Natural killer cell (primary cell): ENCODE results near the gene PPP1R13B. TPM values are rescaled to one million over a fixed set of nuclear protein-coding genes. Genes with fewer than 3 reads are reported as not detected.

Experiments used
- ATAC-seq, 3 donors: fragments of 150-1000 bp in 2 of 3; fragments of 200-7000 bp in 1 of 3; cut with Tn5 transposase; 1 replicate in 1 of 3; 2 replicates in 2 of 3; pipeline ENCODE4 v1.10.0; 2021; ENCODE audit warnings: mild to moderate bottlenecking in 2 of 3, moderate library complexity in 2 of 3
- DNase-seq, 2 donors: peaks; one replicate each; pipeline versions ENCODE4 v3.0.0 to v3.0.0-alpha.2; 2013 to 2021; ENCODE audit warnings: mixed read lengths in 1 of 2
- H3K27ac ChIP-seq: one replicate; pipeline ENCODE4 v1.5.1; 2013; ENCODE audit warnings: mild to moderate bottlenecking, low read length
- H3K27me3 ChIP-seq: one replicate; pipeline ENCODE4 v1.6.1; 2013; ENCODE audit warnings: low read length; ENCODE audit not compliant: control insufficient read depth, insufficient read depth
- H3K36me3 ChIP-seq: one replicate; pipeline ENCODE4 v1.6.1; 2013; ENCODE audit warnings: low read length; ENCODE audit not compliant: control insufficient read depth, insufficient read depth
- H3K4me1 ChIP-seq: one replicate; pipeline ENCODE4 v1.6.1; 2013; ENCODE audit warnings: low read length; ENCODE audit not compliant: control insufficient read depth, insufficient read depth
- H3K4me3 ChIP-seq: one replicate; pipeline ENCODE4 v1.5.1; 2013; ENCODE audit warnings: low read length
- H3K9me3 ChIP-seq: one replicate; pipeline ENCODE4 v1.6.1; 2013; ENCODE audit warnings: low read length; ENCODE audit not compliant: control insufficient read depth, insufficient read depth
- H3K27ac Mint-ChIP-seq, 2 donors: one replicate each; pipeline ENCODE4 v1.8.0; 2022; ENCODE audit warnings: mild to moderate bottlenecking in 2 of 2, mixed read lengths in 2 of 2, moderate library complexity in 1 of 2
- H3K27me3 Mint-ChIP-seq, 2 donors: one replicate each; pipeline ENCODE4 v1.8.0; 2022; ENCODE audit warnings: low read depth in 2 of 2, mixed read lengths in 2 of 2
- H3K36me3 Mint-ChIP-seq: one replicate; pipeline ENCODE4 v1.8.0; 2022; ENCODE audit warnings: mixed read lengths
- H3K4me1 Mint-ChIP-seq, 2 donors: one replicate each; pipeline ENCODE4 v1.8.0; 2022; ENCODE audit warnings: mixed read lengths in 2 of 2
- H3K4me3 Mint-ChIP-seq: one replicate; pipeline ENCODE4 v1.8.0; 2022; ENCODE audit warnings: mild to moderate bottlenecking, moderate library complexity, mixed read lengths
- H3K9me3 Mint-ChIP-seq, 2 donors: one replicate each; pipeline ENCODE4 v1.8.0; 2022; ENCODE audit warnings: mixed read lengths in 2 of 2
- CTCF ChIP-seq: fragments of 200-600 bp; IDR thresholded peaks from one replicate; pipeline ENCODE4 v1.8.0; 2022; ENCODE audit warnings: antibody characterized with exemption
- WGBS: methylation state at CpG from one replicate; pipeline ENCODE4 v1.1.7; 2013; ENCODE audit warnings: missing lambda C conversion rate; ENCODE audit not compliant: insufficient coverage; 5-methylcytosine and 5-hydroxymethylcytosine counted together
- intact Hi-C: fragments of 100-400 bp; cut with micrococcal nuclease; formaldehyde crosslinking; loops from one replicate; pipeline ENCODE4 v1.14.2; 2022
- total RNA-seq, 4 donors: library from RNA; stranded (reverse); fragments of 120-200 nt in 1 of 4; gene quantifications; one replicate each; pipeline versions ENCODE4 v1.2.3 to v1.2.4, GENCODE V29; 2013 to 2022

Gene PPP1R13B
- total RNA-seq, 3 donors from 2014 or later (not counting 1 experiment from before 2014, with no cell fraction given), result 26.5 to 35.5 (median 31.7) TPM

- 83% methylated on average over 17 of the region's 17 CpGs for WGBS
- H3K36me3 Mint-ChIP-seq, result no peaks in the 10 kb centered on the region
- Histone ChIP-seq H3K4me1 (peaks cover 20% of the 10 kb centered on the region), H3K27me3 (no peaks in the 10 kb centered on the region), H3K4me3 (no peak overlapping the region), H3K36me3 (no peaks in the 10 kb centered on the region), H3K27ac (no peak overlapping the region), H3K9me3 (no peaks in the 10 kb centered on the region)
- intact Hi-C loops, result no loop called here
- no peak for DNase-seq
- H3K4me1 Mint-ChIP-seq, result peaks cover 11 to 31% of the 10 kb centered on the region in 2 donors
- TF ChIP-seq CTCF, result no peak
- H3K9me3 Mint-ChIP-seq, result no peaks in the 10 kb centered on the region
- no peaks in the 10 kb centered on the region for H3K27me3 Mint-ChIP-seq
- peak overlapping the region; percentile 74 for H3K4me3 Mint-ChIP-seq
- ATAC-seq, result no peak
- H3K27ac Mint-ChIP-seq, result no peak overlapping the region
These were observed 130.4 kb downstream of the PPP1R13B start for GRCh38 chr14:103716899-103717411.

- no peak overlapping the region for H3K27ac Mint-ChIP-seq
- peak in 1 of 2 donors; percentile 31 for DNase-seq
- H3K4me3 Mint-ChIP-seq, result peak overlapping the region; percentile 74
- no peak for TF ChIP-seq CTCF
- no peak for ATAC-seq
- Histone ChIP-seq H3K9me3 (no peaks in the 10 kb centered on the region), H3K36me3 (no peaks in the 10 kb centered on the region), H3K27me3 (no peaks in the 10 kb centered on the region), H3K4me3 (peak overlapping the region; percentile 49), H3K4me1 (peaks cover 20% of the 10 kb centered on the region), H3K27ac (no peak overlapping the region)
- intact Hi-C loops, result no loop called here
- H3K4me1 Mint-ChIP-seq, result peaks cover 11 to 31% of the 10 kb centered on the region in 2 donors
- no peaks in the 10 kb centered on the region for H3K36me3 Mint-ChIP-seq
- 5% methylated on average over 72 of the region's 72 CpGs for WGBS
- no peaks in the 10 kb centered on the region for H3K9me3 Mint-ChIP-seq
- H3K27me3 Mint-ChIP-seq, result no peaks in the 10 kb centered on the region
These were observed 131.1 kb downstream of the PPP1R13B start for GRCh38 chr14:103716091-103716801.

GRCh38 chr14:103715052-103716000, 132.0 kb downstream of the PPP1R13B start, which contains the start of the genes XRCC3 and ZFYVE21:
TSS of gene XRCC3 (minus strand) at chr14:103715451. CDS start at chr14:103711087, 4,364 bp downstream.
TSS of gene ZFYVE21 (plus strand) at chr14:103715810. CDS start at chr14:103715842, 32 bp downstream.
- H3K27me3 Mint-ChIP-seq, result no peaks in the 10 kb centered on the region
- WGBS, result under 1% methylated on average over 121 of the region's 121 CpGs
- peak within 1 kb of the TSS; percentile 49 for H3K4me3 ChIP-seq
- ATAC-seq, result peak; percentile 92 to 98 (median 94)
- H3K4me1 Mint-ChIP-seq, result peaks cover 11 to 31% of the 10 kb centered on the region in 2 donors
- no peak for TF ChIP-seq CTCF
- H3K9me3 ChIP-seq, result no peaks in the 10 kb centered on the region
- no peaks in the 10 kb centered on the region for H3K9me3 Mint-ChIP-seq
- peak; percentile 99 to 100 for DNase-seq
- H3K27ac Mint-ChIP-seq, result peak within 1 kb of the TSS; percentile 83 to 89
- peak within 1 kb of the TSS; percentile 94 for H3K4me3 Mint-ChIP-seq
- no peaks in the 10 kb centered on the region for H3K27me3 ChIP-seq
- peaks cover 20% of the 10 kb centered on the region for H3K4me1 ChIP-seq
- H3K27ac ChIP-seq, result no peak within 1 kb of the TSS
- intact Hi-C loops, result loop anchor here (1.0 kb wide), 1 partner anchor 153 kb away; the partner anchor contains the start of genes BAG5 and COA8
- no peaks in the 10 kb centered on the region for H3K36me3 Mint-ChIP-seq
- H3K36me3 ChIP-seq, result no peaks in the 10 kb centered on the region
